Measurements from ENCODE around the gene SGMS1.
A peak's percentile ranks its signal among the peaks of the same experiment; 100 is the strongest.

DNA sequence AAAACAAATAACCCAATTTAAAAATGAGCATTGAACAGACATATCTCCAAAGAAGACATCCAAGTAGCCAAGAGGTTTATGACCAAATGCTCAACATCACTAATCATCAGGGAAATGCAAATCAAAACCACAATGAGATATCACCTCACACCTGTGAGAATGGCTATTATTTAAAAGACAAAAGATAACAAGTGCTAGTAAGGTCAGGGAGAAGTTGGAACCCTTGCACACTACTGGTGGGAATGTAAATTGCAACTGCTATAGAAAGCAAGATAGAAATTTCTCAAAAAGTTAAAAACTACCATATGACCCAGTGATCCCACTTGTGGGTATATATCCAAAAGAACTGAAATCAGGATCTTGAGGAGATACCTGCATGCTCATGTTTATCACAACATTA, 49.5 kb downstream of the SGMS1 start:
- TF ChIP-seq EZH2 (IDR thresholded peaks at IDR 0.05; ENCODE audit: low read length, missing control alignments) = no peak
- TF ChIP-seq, protein P1, sequence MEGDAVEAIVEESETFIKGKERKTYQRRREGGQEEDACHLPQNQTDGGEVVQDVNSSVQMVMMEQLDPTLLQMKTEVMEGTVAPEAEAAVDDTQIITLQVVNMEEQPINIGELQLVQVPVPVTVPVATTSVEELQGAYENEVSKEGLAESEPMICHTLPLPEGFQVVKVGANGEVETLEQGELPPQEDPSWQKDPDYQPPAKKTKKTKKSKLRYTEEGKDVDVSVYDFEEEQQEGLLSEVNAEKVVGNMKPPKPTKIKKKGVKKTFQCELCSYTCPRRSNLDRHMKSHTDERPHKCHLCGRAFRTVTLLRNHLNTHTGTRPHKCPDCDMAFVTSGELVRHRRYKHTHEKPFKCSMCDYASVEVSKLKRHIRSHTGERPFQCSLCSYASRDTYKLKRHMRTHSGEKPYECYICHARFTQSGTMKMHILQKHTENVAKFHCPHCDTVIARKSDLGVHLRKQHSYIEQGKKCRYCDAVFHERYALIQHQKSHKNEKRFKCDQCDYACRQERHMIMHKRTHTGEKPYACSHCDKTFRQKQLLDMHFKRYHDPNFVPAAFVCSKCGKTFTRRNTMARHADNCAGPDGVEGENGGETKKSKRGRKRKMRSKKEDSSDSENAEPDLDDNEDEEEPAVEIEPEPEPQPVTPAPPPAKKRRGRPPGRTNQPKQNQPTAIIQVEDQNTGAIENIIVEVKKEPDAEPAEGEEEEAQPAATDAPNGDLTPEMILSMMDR (conservative IDR thresholded peaks at IDR 0.05 in 1 of 2, IDR thresholded peaks at IDR 0.05 in 1 of 2; ENCODE audit: low read depth in 1 of 2, low read length in 2 of 2) = peak in 1 of 2 donors; percentile 30
